ENCODE results near the gene STIM1.
A peak's percentile ranks its signal among the peaks of the same experiment; 100 is the strongest.
"Not testable (repeated sequence)": the region's sequence is repeated elsewhere in the genome, so short reads cannot be mapped to it uniquely, and the experiment has no call there.

Gene STIM1

DNA sequence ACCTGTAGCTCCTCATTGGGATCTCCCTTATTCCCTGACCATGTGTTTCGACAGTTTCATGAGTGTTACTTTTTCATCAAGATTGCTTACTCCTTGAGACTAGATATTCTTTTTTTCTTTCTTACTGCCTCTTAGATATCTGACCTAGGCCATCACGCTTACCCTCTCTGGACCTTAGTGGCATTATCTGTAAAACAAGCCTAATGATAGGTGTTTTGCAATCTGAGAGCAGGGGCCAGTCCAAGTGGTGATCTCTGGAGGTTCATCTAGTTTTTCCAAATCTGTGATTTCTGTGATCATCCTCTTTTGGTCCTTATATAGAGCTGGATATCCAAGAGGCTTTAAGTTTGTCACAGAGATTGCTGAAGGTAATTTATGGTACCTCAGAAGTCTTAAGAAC is 34.5 kb downstream of the STIM1 start:
- DNase-seq = no peak

- DNase-seq = no peak
Measured at GRCh38 chr11:3890806-3891205, 35.3 kb downstream of the STIM1 start.

DNA sequence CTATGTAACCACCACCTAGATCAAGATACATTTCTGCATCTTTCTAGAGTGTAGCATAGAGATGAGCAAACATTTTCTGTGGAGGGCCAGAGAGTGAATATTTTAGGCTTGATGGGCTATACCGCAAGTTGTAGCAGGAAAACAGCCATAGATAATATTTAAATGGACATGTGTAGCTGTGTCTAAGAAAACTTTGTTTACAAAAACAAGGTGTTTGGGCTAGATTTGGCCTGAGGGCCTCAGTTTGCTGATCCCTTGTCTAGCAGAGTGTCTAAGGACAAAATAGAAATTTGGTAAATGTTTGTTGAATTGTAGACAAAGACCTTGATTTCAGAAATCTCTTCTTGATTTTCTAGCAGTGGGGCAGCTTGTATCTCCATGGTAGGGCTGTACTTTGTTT is 36.3 kb downstream of the STIM1 start:
- DNase-seq = no peak

DNA sequence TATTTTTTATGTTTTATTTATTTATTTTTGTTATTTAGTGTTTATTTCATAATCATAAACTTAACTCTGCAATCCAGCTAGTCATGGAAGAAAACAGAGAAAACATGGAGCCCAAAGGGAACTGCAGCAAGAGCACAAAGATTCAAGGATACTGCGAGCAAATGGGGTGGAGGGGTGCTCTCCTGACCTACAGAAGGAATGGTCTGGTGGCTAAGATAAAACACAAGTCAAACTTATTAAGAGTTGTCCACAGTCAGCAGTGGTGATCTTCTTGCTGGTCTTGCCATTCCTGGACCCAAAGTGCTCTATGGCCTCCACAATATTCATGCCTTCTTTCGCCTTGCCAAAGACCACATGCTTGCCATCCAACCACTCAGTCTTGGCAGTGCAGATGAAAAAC is 36.7 kb downstream of the STIM1 start:
- DNase-seq = no peak

- DNase-seq = no peak
Measured at GRCh38 chr11:3893311-3893710, 37.8 kb downstream of the STIM1 start.

DNA sequence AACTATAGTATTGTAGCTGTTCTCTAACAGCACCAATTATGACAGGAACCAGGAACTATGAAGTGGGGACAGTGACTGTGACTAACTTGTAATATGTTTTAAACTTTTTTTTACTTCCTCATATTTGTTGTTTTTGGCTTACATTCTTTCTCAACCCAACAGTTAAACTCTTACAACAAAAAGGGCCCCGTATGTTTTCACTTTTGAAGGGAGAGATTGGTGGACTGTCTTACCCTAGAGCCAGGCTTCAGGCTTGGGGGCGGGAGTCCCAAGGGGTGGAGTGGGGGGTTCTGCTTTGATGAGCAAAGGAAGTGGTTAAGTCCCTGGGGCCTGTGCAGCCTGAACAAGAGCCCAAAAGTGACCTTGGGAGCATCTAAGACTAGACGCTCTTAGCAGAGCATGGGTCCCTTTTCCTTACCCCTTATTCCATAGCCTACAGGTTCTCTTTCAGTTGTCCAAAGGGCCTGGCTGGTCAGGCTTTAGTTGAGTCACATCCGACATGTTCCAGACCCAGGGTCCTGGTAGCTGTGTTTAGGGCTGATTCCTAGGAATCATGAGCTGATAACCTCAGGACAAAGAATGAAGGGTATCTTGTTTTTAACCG is 38.8 kb downstream of the STIM1 start:
- no peak for DNase-seq

- no peak for DNase-seq
Measured at GRCh38 chr11:3896644-3897043, 41.2 kb downstream of the STIM1 start.

DNA sequence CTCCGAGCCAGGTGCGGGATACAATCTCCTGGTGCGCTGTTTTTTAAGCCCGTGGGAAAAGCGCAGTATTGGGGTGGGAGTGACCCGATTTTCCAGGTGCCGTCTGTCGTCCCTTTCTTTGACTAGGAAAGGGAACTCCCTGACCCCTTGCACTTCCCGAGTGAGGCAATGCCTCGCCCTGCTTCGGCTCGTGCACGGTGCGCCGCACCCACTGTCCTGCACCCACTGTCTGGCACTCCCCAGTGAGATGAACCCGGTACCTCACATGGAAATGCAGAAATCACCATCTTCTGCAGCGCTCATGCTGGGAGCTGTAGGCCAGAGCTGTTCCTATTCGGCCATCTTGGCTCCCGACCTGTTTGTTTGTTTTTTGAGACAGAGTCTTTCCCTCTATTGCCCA is 44.8 kb downstream of the STIM1 start:
- DNase-seq = not testable (repeated sequence)

GRCh38 chr11:3901249-3902025 is 46.0 kb downstream of the STIM1 start:
- DNase-seq = no peak

DNA sequence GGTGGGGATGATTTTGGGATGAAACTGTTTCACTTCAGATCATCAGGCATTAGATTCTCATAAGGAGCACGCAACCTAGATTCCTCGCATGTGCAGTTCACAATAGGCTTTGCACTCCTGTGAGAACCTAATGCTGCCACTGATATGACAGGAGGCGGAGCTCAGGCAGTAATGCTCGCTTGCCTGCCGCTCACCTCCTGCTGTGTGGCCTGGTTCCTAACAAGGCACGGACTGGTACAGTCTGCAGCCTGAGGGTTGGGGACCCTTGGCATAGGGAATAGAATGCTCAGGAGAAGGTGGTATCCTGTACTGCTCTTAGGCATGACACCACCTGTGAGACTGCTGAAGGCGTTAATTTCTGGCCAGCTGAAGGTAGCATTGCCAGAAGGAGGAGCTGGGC is 47.0 kb downstream of the STIM1 start:
- no peak for DNase-seq

GRCh38 chr11:3903207-3903896 is 47.9 kb downstream of the STIM1 start:
- DNase-seq = no peak

DNA sequence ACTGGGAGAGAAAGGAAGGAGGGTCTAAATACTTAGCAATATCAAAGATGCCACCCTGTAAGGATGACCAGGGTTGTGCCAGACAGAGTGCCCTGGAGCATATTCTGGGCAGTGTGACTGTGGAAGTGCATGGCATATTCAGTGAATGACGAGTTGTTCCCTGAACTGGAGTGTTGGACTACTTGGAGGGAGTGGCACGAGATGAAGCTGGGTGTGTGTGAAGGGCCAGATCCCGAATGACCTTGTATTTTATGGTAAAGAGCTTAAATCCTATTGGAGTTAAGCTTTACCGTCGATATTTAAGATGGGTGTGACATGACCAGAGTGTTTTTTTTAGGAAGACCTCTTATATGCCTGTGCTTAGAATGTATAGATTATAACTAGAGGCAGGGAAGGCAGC is 48.8 kb downstream of the STIM1 start:
- no peak for DNase-seq

- DNase-seq = peak; percentile 39
Measured at GRCh38 chr11:3905080-3905953, 49.9 kb downstream of the STIM1 start.

- DNase-seq = no peak
Measured at GRCh38 chr11:3906166-3906565, 50.7 kb downstream of the STIM1 start.

DNA sequence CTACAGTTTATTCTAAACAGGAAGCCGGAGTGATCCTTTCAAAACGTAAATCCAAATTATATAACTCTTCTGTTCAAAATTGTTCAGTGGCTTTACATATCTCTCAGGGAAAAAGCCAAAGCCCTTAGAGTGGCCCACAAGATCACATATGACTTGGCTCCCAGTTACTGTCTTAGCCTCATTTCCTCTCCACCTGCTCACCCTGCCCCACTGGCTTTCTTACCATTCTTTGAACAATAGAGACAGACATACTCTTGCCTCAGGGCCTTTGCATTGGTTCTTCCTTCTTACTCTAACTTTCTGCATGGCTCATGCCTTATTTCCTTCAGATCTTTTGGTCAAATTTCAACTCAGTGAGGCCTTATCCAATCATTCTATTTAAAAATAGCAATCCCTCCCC is 52.1 kb downstream of the STIM1 start:
- no peak for DNase-seq

- no peak for DNase-seq
Measured at GRCh38 chr11:3909901-3910300, 54.4 kb downstream of the STIM1 start.

DNA sequence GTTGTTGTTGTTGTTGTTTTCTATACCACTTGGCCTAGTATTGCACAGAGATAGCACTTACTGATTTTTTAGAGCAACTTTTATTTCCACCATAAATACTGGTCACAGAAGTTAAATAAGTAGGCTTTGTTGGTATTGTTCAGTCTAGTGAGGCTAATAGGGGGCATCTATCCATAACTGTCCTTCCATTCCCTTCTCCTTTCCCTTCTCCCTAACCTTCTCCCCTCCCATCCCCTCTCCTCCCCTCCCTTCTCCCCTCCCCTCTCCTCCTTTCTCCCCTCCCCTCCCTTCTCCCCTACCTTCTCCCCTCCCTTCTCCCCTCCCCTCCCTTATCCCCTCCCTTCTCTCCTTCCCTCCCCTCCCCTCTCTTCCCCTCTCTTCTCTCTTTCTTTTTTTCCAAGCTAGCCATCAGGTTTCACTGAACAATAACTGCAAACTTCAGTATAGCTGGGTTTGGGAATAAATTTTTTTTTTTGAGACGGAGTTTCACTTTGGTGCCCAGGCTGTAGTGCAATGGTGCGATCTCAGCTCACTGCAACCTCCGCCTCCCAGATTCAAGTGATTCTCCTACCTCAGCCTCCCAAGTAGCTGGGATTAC is 56.5 kb downstream of the STIM1 start:
- DNase-seq = no peak

- no peak for DNase-seq
Measured at GRCh38 chr11:3913921-3914320, 58.5 kb downstream of the STIM1 start.

- DNase-seq = no peak
Measured at GRCh38 chr11:3914805-3915204, 59.3 kb downstream of the STIM1 start.

DNA sequence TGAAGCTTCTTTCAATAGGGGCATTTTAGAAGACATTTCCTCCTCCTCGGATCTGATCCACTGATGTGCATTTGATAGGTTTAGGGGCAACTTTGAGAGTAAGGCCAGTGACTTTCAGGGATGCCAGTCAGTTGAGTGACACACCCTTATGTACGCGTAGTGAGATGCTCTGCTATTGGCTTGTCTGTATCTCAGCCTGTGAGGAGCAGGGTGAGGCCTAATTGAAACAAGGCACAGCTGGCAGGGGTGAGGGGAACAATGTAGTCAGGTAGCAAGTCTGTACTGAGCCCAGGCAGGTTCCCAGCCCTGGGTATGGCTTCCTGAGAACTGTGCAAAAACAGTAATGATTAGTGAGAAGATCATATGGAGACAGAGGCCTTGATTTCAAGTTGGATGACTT is 61.5 kb downstream of the STIM1 start:
- DNase-seq = no peak

GRCh38 chr11:3920148-3920852 is 64.8 kb downstream of the STIM1 start:
- DNase-seq = peak; percentile 65

- no peak for DNase-seq
Measured at GRCh38 chr11:3922056-3922455, 66.6 kb downstream of the STIM1 start.

Data from activated CD4-positive, CD25-positive, alpha-beta regulatory T cell treated with anti-CD3 and anti-CD28 coated beads, Interleukin-2, amount 50 U/mL, for 72 hours (primary cell).